Caco-2 (cell line): ENCODE results near the gene OR7A5. TPM values are rescaled to one million over a fixed set of nuclear protein-coding genes. Genes with fewer than 3 reads are reported as not detected.

Source experiments
- BruUV-seq: library from RNA; stranded (reverse); fragments of 400-500 nt; replicated peaks from 2 replicates; lab custom pipeline; 2021; lab: Mats Ljungman, UMichigan
- CTCF ChIA-PET: fragments of 300-600 bp; sonication (Branson Sonifier 250); formaldehyde crosslinking; loops from one replicate; lab custom pipeline; 2022; ENCODE audit warnings: antibody characterized with exemption; lab: Charles Lee
- POLR2A ChIA-PET: fragments of 300-600 bp; sonication (Branson Sonifier 250); formaldehyde crosslinking; loops from one replicate; lab custom pipeline; 2022; ENCODE audit warnings: antibody characterized with exemption; lab: Charles Lee
- DNase-seq, 2 experiments: peaks; one replicate each; pipeline versions ENCODE4 v3.0.0 to v3.0.0-alpha.2; 2020 to 2022
- H3K27me3 ChIP-seq: replicated peaks from 2 replicates; pipeline ENCODE4 v1.6.0; 2011; ENCODE audit warnings: low read length; ENCODE audit not compliant: control insufficient read depth, insufficient read depth
- H3K36me3 ChIP-seq: 2 replicates; pipeline ENCODE4 v1.5.1; 2011; ENCODE audit warnings: low read length; ENCODE audit not compliant: control insufficient read depth, insufficient read depth
- H3K4me1 ChIP-seq: fragments of 250-450 bp; sonication (Bioruptor Pico); 2 replicates; pipeline ENCODE4 v1.5.1; 2020; ENCODE audit warnings: mild to moderate bottlenecking
- H3K4me3 ChIP-seq: 2 replicates; pipeline ENCODE4 v1.5.1; 2011; ENCODE audit warnings: low read depth, mild to moderate bottlenecking, control low read depth, low read length
- H3K9me3 ChIP-seq: fragments of 250-450 bp; sonication (Bioruptor Pico); 2 replicates; pipeline ENCODE4 v1.5.1; 2020; ENCODE audit warnings: mild to moderate bottlenecking, moderate library complexity
- H3K27ac Mint-ChIP-seq: one replicate; pipeline ENCODE4 v1.8.0; 2022; ENCODE audit warnings: mixed read lengths; ENCODE audit not compliant: unreplicated experiment
- H3K27me3 Mint-ChIP-seq: one replicate; pipeline ENCODE4 v1.8.0; 2022; ENCODE audit warnings: mixed read lengths; ENCODE audit not compliant: insufficient read depth, unreplicated experiment
- H3K36me3 Mint-ChIP-seq: one replicate; pipeline ENCODE4 v1.8.0; 2022; ENCODE audit warnings: mild to moderate bottlenecking, mixed read lengths; ENCODE audit not compliant: insufficient read depth, unreplicated experiment
- H3K4me1 Mint-ChIP-seq: one replicate; pipeline ENCODE4 v1.8.0; 2022; ENCODE audit warnings: low read depth, mixed read lengths; ENCODE audit not compliant: unreplicated experiment
- H3K4me3 Mint-ChIP-seq: one replicate; pipeline ENCODE4 v1.8.0; 2022; ENCODE audit warnings: mild to moderate bottlenecking, moderate library complexity, mixed read lengths; ENCODE audit not compliant: unreplicated experiment
- H3K9me3 Mint-ChIP-seq: one replicate; pipeline ENCODE4 v1.8.0; 2022; ENCODE audit warnings: mixed read lengths; ENCODE audit not compliant: unreplicated experiment
- intact Hi-C: fragments of 100-400 bp; cut with micrococcal nuclease; formaldehyde crosslinking; loops from one replicate; pipeline ENCODE4 v1.10.0; 2022; ENCODE audit not compliant: unreplicated experiment
- total RNA-seq: library from RNA; stranded (reverse); gene quantifications from 2 replicates; pipeline ENCODE4 v1.2.3, GENCODE V29; 2022
- TF ChIP-seq, protein P1 (sequence below), 2 experiments: fragments of 200-600 bp in 1 of 2; IDR thresholded peaks; 1 replicate in 1 of 2; 2 replicates in 1 of 2; pipeline versions ENCODE4 v1.5.1 to v1.8.0; 2011 to 2022; ENCODE audit warnings: antibody characterized with exemption in 1 of 2, control low read depth in 1 of 2, inconsistent platforms in 1 of 2, low read depth in 1 of 2, low read length in 1 of 2, mild to moderate bottlenecking in 1 of 2, moderate library complexity in 1 of 2; ENCODE audit not compliant: insufficient read depth in 1 of 2, severe bottlenecking in 1 of 2, unreplicated experiment in 1 of 2

OR7A5 gene
- total RNA-seq, 1 experiment from 2014 or later: not detected

DNA sequence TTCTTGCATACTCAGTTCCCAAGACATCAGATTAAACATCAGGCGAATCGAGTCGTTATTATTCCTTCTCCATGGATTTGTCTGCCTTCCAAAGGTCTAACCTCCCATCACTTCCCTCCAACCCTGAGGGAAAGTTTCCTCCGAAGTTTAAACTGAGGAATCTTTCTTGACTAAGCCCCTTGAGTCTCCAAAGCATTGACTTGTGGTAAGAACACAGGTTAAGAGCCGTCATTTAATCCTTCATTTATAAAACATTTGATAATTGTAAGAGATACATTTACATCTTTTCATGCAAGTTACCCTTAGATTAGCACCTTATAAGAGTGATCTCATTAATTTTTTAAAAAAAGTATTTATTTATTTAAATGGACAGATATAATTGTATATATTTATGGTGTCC is 13.8 kb upstream of the OR7A5 start, which contains the start of gene OR7A10:
OR7A10 (minus strand) TSS at position 101 of the 400 bp plus-strand sequence. CDS start 7,045 bp downstream, outside the sequence.
- no peaks in the 10 kb centered on the region for H3K4me1 Mint-ChIP-seq
- Histone ChIP-seq H3K9me3 (no peaks in the 10 kb centered on the region), H3K27me3 (no peaks in the 10 kb centered on the region; the same call in 1 of the 2 replicates), H3K4me3 (no peak within 1 kb of the TSS), H3K36me3 (no peaks in the 10 kb centered on the region), H3K4me1 (no peaks in the 10 kb centered on the region)
- H3K9me3 Mint-ChIP-seq: no peaks in the 10 kb centered on the region
- H3K4me3 Mint-ChIP-seq: no peak within 1 kb of the TSS
- intact Hi-C loops: no loop called here
- no TSS peak for BruUV-seq
- H3K27ac Mint-ChIP-seq: no peak within 1 kb of the TSS
- no peaks in the 10 kb centered on the region for H3K36me3 Mint-ChIP-seq
- DNase-seq: no peak
- TF ChIP-seq, protein P1, sequence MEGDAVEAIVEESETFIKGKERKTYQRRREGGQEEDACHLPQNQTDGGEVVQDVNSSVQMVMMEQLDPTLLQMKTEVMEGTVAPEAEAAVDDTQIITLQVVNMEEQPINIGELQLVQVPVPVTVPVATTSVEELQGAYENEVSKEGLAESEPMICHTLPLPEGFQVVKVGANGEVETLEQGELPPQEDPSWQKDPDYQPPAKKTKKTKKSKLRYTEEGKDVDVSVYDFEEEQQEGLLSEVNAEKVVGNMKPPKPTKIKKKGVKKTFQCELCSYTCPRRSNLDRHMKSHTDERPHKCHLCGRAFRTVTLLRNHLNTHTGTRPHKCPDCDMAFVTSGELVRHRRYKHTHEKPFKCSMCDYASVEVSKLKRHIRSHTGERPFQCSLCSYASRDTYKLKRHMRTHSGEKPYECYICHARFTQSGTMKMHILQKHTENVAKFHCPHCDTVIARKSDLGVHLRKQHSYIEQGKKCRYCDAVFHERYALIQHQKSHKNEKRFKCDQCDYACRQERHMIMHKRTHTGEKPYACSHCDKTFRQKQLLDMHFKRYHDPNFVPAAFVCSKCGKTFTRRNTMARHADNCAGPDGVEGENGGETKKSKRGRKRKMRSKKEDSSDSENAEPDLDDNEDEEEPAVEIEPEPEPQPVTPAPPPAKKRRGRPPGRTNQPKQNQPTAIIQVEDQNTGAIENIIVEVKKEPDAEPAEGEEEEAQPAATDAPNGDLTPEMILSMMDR (IDR thresholded peaks at IDR 0.05; ENCODE audit: insufficient read depth in 1 of 2, low read depth in 1 of 2, low read length in 1 of 2, severe bottlenecking in 1 of 2, unreplicated experiment in 1 of 2): no peak
- ChIA-PET POLR2A (no interaction called here), CTCF (no interaction called here)
- peaks cover 18% of the 10 kb centered on the region for H3K27me3 Mint-ChIP-seq

DNA sequence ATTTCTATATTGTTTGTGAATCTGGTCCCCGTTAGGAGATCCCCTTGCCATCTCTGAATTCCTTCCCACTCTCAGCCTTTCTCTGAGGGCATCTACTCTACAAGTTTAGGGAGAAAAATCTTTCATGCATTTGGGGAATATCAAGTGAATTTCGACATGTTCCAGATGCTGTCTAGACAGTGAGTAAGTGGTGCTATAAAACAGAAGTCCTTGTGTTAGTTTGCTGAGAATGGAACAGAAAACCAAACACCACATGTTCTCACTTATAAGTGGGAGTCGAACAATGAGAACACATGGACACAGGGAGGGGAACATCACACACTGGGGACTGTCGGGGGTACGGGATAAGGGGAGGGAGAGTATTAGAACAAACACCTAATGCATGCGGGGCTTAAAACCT is 8.6 kb upstream of the OR7A5 start:
- Mint-ChIP-seq H3K36me3 (no peaks in the 10 kb centered on the region), H3K4me1 (no peaks in the 10 kb centered on the region), H3K27ac (no peak overlapping the region), H3K27me3 (peaks cover 19% of the 10 kb centered on the region), H3K9me3 (no peaks in the 10 kb centered on the region), H3K4me3 (no peak overlapping the region)
- CTCF ChIA-PET: no interaction called here
- intact Hi-C loops: no loop called here
- POLR2A ChIA-PET: no interaction called here
- BruUV-seq: no TSS peak
- Histone ChIP-seq H3K4me1 (no peaks in the 10 kb centered on the region), H3K4me3 (no peak overlapping the region), H3K9me3 (peaks cover 4% of the 10 kb centered on the region; the same call in 1 of the 2 replicates), H3K36me3 (no peaks in the 10 kb centered on the region), H3K27me3 (no peaks in the 10 kb centered on the region; the same call in 1 of the 2 replicates)
- TF ChIP-seq, protein P1 (IDR thresholded peaks at IDR 0.05; ENCODE audit: insufficient read depth in 1 of 2, low read depth in 1 of 2, low read length in 1 of 2, severe bottlenecking in 1 of 2, unreplicated experiment in 1 of 2): no peak
- no peak for DNase-seq

GRCh38 chr19:14843169-14843568 is 8.2 kb upstream of the OR7A5 start:
- Mint-ChIP-seq H3K36me3 (no peaks in the 10 kb centered on the region), H3K27me3 (peaks cover 18% of the 10 kb centered on the region), H3K27ac (no peak overlapping the region), H3K4me3 (no peak overlapping the region), H3K4me1 (no peaks in the 10 kb centered on the region), H3K9me3 (no peaks in the 10 kb centered on the region)
- H3K4me3 ChIP-seq: no peak overlapping the region
- intact Hi-C loops: no loop called here
- no peak for DNase-seq
- POLR2A ChIA-PET: no interaction called here
- no peaks in the 10 kb centered on the region for H3K36me3 ChIP-seq
- CTCF ChIA-PET: no interaction called here
- TF ChIP-seq, protein P1 (IDR thresholded peaks at IDR 0.05; ENCODE audit: insufficient read depth in 1 of 2, low read depth in 1 of 2, low read length in 1 of 2, severe bottlenecking in 1 of 2, unreplicated experiment in 1 of 2): no peak
- H3K9me3 ChIP-seq: peaks cover 4% of the 10 kb centered on the region; the same call in 1 of the 2 replicates
- BruUV-seq: no TSS peak
- no peaks in the 10 kb centered on the region for H3K4me1 ChIP-seq
- no peaks in the 10 kb centered on the region; the same call in 1 of the 2 replicates for H3K27me3 ChIP-seq
